ENCODE results near the gene PKLR.
A peak's percentile ranks its signal among the peaks of the same experiment; 100 is the strongest.

PKLR gene

DNA sequence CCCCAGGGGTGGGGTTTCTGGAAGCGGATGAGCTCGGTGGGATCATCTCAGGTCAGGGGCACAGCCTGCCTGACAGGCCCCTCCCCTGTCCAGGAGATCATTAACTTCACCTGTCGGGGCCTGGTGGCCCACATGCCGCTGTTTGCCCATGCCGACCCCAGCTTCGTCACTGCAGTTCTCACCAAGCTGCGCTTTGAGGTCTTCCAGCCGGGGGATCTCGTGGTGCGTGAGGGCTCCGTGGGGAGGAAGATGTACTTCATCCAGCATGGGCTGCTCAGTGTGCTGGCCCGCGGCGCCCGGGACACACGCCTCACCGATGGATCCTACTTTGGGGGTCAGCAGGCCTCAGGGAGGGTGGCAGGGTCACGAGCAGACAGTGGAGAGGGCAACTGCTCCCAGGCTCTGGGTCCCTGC, 15.6 kb downstream of the PKLR start:
- no peak for DNase-seq (ENCODE audit: low read depth in 3 of 3, low spot score in 1 of 3)

DNA sequence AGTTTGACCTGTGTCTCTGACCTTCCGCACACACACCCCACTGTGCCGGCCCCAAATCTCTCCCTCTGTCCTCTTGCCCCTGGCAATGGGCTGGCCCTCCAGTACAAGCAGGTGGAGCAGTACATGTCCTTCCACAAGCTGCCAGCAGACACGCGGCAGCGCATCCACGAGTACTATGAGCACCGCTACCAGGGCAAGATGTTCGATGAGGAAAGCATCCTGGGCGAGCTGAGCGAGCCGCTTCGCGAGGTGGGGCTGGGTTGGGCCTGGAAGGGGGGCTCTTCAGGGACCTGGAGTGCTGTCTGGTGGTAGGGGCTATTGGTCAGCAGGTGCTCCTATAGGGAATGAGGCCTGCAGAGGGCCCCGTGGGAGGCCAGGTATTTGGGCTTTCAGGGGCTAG, 16.2 kb downstream of the PKLR start:
- DNase-seq (ENCODE audit: low read depth in 3 of 3, low spot score in 1 of 3), result no peak

DNA sequence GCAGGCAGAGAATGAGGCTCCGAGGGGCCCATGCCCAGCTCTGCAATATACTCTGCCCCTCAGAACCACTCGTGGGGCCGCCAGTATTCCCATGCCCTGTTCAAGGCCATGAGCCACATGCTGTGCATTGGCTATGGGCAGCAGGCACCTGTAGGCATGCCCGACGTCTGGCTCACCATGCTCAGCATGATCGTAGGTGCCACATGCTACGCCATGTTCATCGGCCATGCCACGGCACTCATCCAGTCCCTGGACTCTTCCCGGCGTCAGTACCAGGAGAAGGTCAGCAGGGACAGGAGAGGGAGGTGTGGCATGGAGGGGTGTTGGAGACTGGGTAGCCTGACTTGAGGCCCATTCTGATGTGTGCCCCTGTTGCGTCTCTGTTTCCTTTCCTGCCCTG, 16.8 kb downstream of the PKLR start:
- DNase-seq (ENCODE audit: low read depth in 3 of 3, low spot score in 1 of 3), result no peak

DNA sequence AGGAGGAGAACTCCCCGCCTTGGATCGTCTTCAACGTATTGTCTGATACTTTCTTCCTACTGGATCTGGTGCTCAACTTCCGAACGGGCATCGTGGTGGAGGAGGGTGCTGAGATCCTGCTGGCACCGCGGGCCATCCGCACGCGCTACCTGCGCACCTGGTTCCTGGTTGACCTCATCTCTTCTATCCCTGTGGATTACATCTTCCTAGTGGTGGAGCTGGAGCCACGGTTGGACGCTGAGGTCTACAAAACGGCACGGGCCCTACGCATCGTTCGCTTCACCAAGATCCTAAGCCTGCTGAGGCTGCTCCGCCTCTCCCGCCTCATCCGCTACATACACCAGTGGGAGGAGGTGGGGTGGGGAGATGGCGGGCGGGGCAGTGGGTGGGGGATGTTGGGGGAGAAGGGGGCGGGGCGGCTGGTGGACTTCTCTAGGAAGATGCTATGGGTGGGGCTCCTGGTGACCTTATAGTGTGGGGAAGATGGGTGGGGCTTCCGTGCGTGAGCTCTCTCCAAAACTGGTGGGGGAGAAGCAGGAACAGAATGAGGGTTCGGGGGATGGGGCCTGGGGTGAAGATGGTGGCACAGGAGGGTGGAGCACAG, 18.6 kb downstream of the PKLR start:
- no peak for DNase-seq (ENCODE audit: low read depth in 3 of 3, low spot score in 1 of 3)

DNA sequence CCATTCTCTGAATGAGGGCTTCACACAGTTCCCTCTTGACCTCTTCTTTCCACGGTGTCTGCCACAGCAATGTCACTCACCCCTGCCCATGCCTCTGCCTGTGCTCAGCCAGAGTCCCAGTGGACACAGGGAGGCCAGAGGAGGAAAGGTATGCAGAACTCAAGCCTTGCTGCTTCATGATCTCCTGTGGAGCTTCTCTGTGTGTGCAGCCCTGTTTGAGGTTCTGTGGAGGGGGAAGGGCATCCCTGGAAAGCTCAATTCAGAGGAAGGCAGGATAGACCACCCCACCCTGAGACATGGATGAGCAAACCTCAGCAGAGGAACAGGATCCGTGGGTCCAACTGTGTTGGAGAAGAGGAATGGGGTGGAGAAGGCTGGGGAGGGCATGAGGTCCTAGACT, 22.0 kb downstream of the PKLR start:
- no peak for DNase-seq (ENCODE audit: low read depth in 3 of 3, low spot score in 1 of 3)

DNA sequence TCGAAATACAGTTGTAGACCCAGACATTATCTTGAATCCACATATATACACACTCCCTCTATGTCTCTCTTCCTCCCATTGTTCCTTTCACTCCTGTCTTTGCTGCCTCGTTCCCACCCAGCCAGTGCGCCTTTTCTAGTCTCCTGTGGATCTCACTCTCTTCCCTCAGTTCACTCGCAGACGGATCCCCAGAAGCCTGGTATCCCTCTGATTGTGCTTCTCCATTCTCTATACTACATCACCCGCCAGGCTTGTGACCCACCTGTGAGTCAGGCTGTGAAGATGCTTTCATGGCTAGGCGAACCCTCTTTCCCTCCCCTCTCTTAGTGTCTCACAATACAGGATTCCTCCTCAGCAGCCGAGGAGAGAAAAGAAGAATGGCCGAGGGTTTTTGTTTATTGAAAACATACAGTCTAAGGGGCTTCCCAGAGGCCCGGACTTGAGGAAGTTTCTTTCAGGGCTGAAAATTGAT, 22.5 kb downstream of the PKLR start:
- DNase-seq (ENCODE audit: low read depth in 3 of 3, low spot score in 1 of 3), result no peak

DNA sequence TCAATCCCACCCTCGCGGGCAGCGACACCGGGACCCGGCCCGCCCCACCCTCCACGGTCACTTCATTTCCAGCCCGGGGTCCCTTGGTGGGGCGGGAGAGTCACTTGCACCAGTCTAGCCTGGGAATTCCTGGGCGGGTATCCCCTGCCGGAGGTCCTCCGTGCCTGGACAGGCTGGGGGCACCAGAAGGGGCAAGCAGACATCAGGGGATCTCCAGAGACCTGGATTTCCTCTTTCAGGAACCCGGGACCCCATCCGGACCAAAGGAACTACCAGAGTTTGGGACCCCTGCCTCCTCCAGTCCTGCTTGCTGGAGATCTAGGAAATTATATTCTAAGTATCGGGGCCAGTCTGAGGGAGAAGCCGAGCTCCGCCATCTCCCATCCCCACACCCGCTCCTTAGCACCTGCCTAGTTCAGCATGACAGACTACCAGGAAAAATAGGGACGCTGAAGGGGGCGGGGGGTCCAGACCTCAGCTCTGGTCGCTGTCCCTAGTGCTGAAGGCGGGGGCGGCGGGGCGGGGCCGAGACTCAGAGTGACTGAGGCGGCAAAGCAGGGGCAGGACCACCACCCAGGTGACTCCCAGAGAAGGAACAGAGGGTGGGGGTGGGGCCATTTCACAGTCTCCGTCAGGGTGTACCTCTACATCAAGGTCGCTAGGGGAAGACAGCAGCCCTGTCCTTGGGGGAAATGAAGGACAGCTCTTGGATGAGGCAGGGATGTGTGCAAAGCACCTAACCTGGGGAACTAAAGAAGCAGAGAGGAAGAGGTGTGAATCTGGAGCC, 23.1 kb downstream of the PKLR start:
- DNase-seq (ENCODE audit: low read depth in 3 of 3, low spot score in 1 of 3), result peak; percentile 35 to 73 (median 40)

DNA sequence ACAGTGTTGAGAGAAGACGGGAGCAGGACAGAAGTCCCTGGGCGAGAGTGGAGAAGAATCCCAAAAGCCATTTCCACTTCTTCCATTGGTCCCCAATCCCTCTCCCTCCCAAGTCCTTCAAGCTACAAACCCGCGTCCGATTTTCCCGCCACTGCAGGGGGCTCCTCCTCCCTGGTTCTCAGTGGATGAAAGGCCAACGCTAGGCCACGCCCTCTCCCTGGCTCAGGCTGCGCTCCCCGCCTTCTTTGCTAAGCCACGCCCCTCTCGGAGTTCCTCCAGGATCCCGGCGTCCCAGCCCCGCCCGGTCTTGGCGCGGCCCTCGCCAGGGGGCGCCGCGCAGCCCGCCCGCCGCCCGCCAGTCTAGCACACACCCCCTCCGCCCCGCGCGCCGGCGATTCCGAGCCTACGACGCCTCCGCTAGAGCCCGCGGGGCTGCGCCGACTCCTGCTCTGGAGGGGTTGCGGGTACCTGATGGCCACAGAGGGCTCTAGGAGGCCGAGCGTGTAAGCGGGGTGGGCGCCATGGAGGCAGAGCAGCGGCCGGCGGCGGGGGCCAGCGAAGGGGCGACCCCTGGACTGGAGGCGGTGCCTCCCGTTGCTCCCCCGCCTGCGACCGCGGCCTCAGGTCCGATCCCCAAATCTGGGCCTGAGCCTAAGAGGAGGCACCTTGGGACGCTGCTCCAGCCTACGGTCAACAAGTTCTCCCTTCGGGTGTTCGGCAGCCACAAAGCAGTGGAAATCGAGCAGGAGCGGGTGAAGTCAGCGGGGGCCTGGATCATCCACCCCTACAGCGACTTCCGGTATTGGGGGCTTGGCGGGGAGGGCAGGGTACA, 24.0 kb downstream of the PKLR start, which contains the start of gene HCN3:
Gene HCN3, plus strand, starts transcription at position 394 of the 832 bp plus-strand sequence. Its CDS starts 128 bp downstream, at position 522.
- DNase-seq (ENCODE audit: low read depth in 3 of 3, low spot score in 1 of 3), result peak; percentile 74 to 88 (median 82)

DNA sequence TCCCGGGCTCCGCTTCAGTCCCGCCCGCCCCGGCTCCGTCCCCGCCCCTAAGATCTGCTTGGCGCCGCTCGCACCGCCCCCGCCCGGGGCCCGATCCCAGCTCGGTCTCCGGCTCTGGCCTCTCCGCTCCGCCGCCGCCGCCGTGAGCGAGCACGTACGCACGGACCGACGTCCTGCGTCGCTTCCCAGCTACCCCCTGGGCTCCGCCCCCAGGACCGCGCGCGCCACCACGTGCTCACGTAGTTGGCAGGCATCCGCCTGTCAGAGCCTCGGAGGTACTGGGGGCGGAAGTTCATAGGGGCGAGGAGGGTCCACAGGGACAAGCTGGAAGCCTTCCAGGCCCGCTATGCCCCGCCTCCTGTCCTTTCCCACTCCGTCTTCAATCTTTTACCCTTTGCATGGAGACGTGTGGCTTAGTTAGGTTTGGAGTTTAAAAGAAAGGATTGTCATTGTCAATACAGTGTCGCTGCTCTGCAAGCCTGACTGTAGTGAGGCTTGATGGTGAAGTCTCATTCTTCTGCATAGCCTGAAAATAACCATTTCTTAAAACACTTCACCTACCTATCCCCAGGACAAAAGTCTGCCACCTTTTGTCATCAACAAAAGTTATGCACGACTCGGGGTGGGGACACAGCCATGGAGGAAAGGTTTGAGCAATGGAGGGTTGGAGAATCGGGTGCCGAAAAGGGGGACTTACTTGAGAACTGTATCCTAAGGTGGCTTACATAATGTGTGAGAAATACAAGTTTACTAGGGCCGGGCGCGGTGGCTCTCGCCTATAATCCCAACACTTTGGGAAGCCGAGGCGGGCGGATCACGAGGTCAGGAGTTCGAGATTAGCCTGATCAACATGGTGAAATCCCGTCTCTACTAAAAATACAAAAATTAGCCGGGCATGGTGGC, 27.6 kb downstream of the PKLR start, which contains the start of gene CLK2:
Gene CLK2, minus strand, starts transcription at position 162 of the 903 bp plus-strand sequence. CDS start 2,527 bp downstream, outside the sequence.
- peak; percentile 74 to 91 (median 84) for DNase-seq (ENCODE audit: low read depth in 3 of 3, low spot score in 1 of 3)

DNA sequence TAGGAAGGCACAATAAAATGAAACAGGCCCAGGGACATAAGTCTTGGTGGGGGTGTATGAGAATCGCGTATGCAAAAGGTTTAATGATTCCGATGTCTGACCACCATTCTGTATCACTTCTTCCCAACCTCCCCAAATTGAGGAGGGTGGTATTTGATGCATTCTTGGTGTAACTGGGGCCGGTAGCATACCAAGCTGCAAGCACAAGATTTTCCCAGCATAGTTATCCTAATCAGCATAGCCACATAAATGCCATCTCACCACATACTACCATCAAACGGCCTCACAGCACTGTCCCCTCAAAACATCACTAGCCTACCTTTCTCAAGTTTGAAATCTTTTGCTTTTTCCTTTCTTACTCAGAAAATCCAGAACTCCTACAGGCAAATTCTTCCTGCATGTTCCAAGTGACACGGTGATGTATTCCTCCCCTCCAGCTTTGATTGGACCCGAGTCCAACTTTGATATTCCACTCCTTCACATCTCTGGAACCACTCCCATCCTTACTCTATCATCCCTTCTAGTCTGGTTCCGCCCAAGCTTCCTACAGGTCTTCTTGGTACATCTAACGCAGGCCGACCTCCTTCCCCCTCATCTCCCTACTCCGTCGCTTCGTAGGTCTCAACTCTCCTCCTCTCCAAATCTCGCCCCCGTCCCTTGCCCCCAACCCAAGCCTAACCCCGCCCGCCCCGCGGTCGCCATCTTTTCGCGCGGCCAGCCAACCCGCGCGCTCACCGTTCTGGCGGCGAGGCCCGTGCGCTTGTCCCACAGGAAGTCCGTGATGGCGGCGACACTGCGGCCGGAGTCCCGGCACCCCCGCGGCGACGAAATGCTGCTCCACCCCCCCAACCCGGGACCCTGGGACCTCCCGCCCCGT, 28.5 kb downstream of the PKLR start:
- DNase-seq (ENCODE audit: low read depth in 3 of 3, low spot score in 1 of 3), result no peak

DNA sequence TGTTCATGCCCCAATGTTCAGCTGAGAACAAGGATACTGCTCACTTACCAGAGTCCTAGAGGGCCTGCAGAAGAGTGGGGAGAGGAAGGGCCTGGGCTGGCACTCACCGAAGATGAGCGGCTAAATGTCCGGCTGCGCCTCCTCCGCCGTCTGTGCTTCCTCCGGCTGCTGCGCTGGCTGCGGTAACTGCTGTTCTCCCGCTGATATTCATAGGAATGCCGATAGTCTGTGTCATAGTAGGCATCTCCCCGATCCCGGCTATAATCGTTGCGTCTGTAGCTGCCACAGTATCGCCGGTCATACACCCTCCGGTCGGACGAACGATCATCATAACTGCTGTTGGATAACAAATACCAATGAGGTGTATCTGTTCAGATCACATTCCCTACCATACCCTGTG, 31.9 kb downstream of the PKLR start:
- no peak for DNase-seq (ENCODE audit: low read depth in 3 of 3, low spot score in 1 of 3)

DNA sequence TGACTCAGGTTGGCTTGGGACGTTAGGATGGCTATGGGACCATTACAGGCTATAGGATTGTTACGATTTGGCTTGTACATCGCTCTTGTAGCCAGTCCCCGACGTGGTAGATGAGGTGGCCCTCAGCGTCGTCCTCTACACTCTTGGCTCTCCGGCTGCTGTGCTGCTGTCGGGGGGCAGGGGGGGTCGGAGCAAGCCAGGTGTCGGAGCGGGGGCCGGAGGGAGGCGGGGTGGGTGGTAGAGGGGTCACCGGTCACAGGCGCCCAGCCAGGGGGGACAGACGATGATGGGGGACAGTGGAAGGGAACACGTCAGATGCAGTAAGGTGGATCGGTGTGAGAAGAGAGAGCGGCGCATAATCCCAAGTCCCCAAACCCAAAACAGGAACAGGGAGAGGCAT, 32.6 kb downstream of the PKLR start:
- DNase-seq (ENCODE audit: low read depth in 3 of 3, low spot score in 1 of 3), result no peak

DNA sequence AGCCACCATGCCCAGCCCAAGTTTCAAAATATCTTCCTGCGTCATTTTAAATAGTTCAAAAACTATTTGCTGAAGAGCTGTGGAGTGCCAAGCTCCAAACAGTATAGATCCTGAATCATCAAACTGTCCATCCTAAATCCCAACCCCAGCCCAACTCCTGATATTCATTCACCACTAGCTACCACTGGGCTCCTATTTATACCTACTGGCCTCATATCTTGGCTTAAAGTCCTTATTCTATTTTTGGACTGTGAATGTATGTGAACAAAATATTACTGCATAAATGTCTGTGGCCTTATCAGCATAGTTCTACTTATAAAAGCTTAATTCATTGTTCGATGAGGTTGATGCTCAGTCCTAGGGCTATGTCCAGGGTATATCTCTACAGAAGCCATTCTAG, 33.9 kb downstream of the PKLR start:
- DNase-seq (ENCODE audit: low read depth in 3 of 3, low spot score in 1 of 3), result no peak

DNA sequence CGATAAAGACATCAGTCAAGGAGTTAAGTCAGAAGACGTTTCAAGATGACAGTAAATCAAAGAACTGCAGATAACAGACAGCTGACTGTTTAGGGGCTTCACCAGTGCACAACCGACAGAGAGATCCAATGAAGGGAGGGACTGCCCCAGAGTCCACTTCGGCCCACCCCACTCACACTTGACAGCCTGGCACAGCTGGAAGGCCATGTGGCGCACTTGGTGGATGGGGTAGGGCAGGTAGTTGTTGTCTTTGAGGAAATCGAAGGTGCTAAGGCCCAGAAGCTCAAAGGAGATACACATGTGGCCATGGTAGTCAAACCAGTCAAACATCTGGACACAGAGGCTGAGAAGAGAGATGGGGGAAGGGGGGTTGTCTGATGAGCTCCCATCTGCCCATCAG, 34.7 kb downstream of the PKLR start:
- DNase-seq (ENCODE audit: low read depth in 3 of 3, low spot score in 1 of 3), result no peak

DNA sequence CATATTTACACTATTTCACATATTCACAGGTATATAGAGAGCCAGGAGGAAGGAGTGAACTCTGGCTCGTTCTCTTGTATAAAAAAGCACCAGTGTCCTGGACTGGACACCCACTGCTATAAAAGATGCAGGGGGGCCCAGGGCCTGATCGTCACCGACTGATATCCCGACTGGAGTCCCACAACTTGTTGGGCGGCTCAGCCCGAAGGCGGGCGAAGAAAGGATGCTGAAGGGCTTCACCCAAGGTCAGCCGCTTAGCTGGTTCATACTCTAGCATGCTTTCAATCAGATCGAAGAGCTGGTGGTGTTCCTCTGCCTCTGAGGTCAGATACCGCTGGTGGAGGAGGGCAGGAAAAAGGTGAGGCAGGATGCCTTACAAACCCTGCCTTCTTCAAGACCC, 38.2 kb downstream of the PKLR start:
- DNase-seq (ENCODE audit: low read depth in 3 of 3, low spot score in 1 of 3), result no peak

DNA sequence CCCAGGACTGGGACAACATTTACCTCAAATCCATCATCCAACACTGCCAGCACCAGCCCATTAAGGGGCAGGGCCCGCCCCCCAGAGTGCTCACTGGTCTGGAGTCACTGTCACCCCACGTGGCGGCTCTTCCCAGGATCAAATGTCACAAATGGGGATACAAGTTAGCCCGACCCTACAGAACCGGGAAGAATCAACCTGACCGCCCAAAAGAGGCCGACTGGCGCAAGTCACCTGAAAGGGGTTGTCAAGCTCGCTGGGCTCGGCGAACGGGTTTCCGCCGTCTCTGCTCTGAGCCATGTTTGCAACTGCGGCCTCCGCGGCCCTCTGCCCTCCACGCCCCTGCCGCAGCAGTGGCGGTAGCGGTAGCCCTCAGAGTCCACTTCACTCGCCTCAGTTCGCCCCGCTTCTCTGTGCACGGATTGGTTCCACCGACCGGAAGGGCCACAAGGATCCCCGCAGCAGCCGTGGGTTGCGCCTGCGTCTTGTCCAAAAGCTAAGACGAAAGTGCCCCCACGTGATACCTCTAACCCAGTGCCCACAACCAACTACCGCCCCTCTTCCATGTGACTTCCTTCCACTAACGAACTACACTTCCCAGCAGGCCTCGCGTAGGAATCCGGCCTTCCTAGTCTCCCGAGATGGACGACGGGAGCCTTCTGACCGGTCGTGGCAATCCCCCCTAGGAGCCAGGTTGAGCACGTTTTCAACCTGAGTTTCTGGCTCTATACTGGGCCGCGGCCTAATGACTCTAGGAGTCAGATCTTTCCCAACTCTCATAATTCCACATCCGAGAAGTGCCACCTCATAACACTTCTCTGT, 39.2 kb downstream of the PKLR start, which contains the start of gene SCAMP3:
Gene SCAMP3, minus strand, starts transcription at position 509 of the 822 bp plus-strand sequence. Its CDS starts 209 bp downstream, at position 300.
- peak; percentile 63 to 74 (median 65) for DNase-seq (ENCODE audit: low read depth in 3 of 3, low spot score in 1 of 3)

DNA sequence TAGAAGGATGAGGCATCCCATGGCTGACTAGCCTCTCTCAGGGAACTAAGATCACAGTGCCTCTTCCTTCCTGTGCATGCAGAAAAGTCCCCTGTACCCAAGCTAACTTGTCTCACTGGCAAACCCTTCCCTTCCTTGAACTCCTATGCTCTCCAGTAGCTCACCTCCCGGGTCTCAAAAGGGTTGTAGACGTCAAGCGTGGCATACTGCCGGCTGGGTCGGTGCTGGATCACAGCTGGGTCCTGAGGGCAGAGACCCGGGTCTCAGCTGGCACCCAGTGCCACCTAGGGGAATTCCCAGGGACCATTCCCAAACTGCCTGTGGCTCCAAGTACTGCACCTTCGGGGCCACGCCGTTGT, 39.8 kb downstream of the PKLR start:
- no peak for DNase-seq (ENCODE audit: low read depth in 3 of 3, low spot score in 1 of 3)

DNA sequence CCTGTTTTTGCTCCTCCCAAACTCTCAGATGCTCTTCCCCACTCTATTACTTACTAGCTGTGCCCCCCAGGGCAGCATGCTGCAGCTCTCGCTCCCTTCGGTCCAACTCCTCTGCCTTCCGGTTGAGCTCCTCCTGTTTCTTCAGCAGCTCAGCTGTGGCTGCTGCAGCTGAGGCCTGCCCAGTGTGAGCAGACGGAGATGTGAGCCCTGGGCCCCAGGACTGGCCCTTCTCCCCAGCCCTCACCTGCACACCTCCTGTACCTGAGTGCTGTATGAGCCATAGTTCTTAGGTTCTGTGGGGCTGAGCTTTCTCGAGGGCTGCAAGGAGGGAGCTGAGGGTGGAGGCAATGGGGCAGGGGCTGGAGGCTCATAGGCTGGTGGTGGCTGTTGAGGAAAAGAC, 41.0 kb downstream of the PKLR start:
- DNase-seq (ENCODE audit: low read depth in 3 of 3, low spot score in 1 of 3), result no peak
